ENCODE data around the gene SCRN2. TPM values are rescaled to one million over a fixed set of nuclear protein-coding genes. Genes with fewer than 3 reads are reported as not detected.

The SCRN2 gene
- total RNA-seq, 1 donor from 2014 or later: 44.8 TPM

GRCh38 chr17:47884427-47884740 is 43.3 kb upstream of the SCRN2 start:
- Mint-ChIP-seq H3K36me3 (ENCODE audit: low read depth, unreplicated experiment) (no peaks in the 10 kb centered on the region), H3K4me1 (ENCODE audit: unreplicated experiment) (peaks cover 25% of the 10 kb centered on the region), H3K9me3 (ENCODE audit: unreplicated experiment) (no peaks in the 10 kb centered on the region), H3K27me3 (ENCODE audit: unreplicated experiment) (peaks cover 11% of the 10 kb centered on the region), H3K27ac (ENCODE audit: unreplicated experiment) (no peak overlapping the region), H3K4me3 (ENCODE audit: unreplicated experiment) (no peak overlapping the region)
- no peak for DNase-seq (ENCODE audit: low spot score)
- no peak for TF ChIP-seq CTCF (IDR thresholded peaks at IDR 0.05; ENCODE audit: unreplicated experiment)

- H3K27ac Mint-ChIP-seq (ENCODE audit: unreplicated experiment): no peak overlapping the region
- peaks cover 31% of the 10 kb centered on the region for H3K4me1 Mint-ChIP-seq (ENCODE audit: unreplicated experiment)
- no peak for DNase-seq (ENCODE audit: low spot score)
- H3K27me3 Mint-ChIP-seq (ENCODE audit: unreplicated experiment): peaks cover 13% of the 10 kb centered on the region
- no peaks in the 10 kb centered on the region for H3K9me3 Mint-ChIP-seq (ENCODE audit: unreplicated experiment)
- TF ChIP-seq CTCF (IDR thresholded peaks at IDR 0.05; ENCODE audit: unreplicated experiment): no peak
- H3K4me3 Mint-ChIP-seq (ENCODE audit: unreplicated experiment): no peak overlapping the region
- H3K36me3 Mint-ChIP-seq (ENCODE audit: low read depth, unreplicated experiment): no peaks in the 10 kb centered on the region
Observed at GRCh38 chr17:47883589-47884426, 42.7 kb upstream of the SCRN2 start.

GRCh38 chr17:47882695-47883588 is 41.9 kb upstream of the SCRN2 start:
- peak overlapping the region; percentile 71 for H3K27ac Mint-ChIP-seq (ENCODE audit: unreplicated experiment)
- peaks cover 13% of the 10 kb centered on the region for H3K27me3 Mint-ChIP-seq (ENCODE audit: unreplicated experiment)

GRCh38 chr17:47882247-47882646 is 41.2 kb upstream of the SCRN2 start:
- H3K4me1 Mint-ChIP-seq (ENCODE audit: unreplicated experiment): peaks cover 46% of the 10 kb centered on the region
- no peaks in the 10 kb centered on the region for H3K9me3 Mint-ChIP-seq (ENCODE audit: unreplicated experiment)
- H3K36me3 Mint-ChIP-seq (ENCODE audit: low read depth, unreplicated experiment): no peaks in the 10 kb centered on the region
- H3K4me3 Mint-ChIP-seq (ENCODE audit: unreplicated experiment): no peak overlapping the region
- DNase-seq (ENCODE audit: low spot score): no peak
- H3K27me3 Mint-ChIP-seq (ENCODE audit: unreplicated experiment): peaks cover 13% of the 10 kb centered on the region
- no peak overlapping the region for H3K27ac Mint-ChIP-seq (ENCODE audit: unreplicated experiment)
- TF ChIP-seq CTCF (IDR thresholded peaks at IDR 0.05; ENCODE audit: unreplicated experiment): no peak

More at GRCh38 chr17:47882695-47883588, 41.9 kb upstream of the SCRN2 start:
- no peak for TF ChIP-seq CTCF (IDR thresholded peaks at IDR 0.05; ENCODE audit: unreplicated experiment)
- H3K4me3 Mint-ChIP-seq (ENCODE audit: unreplicated experiment): no peak overlapping the region
- no peaks in the 10 kb centered on the region for H3K36me3 Mint-ChIP-seq (ENCODE audit: low read depth, unreplicated experiment)
- H3K9me3 Mint-ChIP-seq (ENCODE audit: unreplicated experiment): no peaks in the 10 kb centered on the region
- peaks cover 39% of the 10 kb centered on the region for H3K4me1 Mint-ChIP-seq (ENCODE audit: unreplicated experiment)
- DNase-seq (ENCODE audit: low spot score): no peak
